Neutrophil (primary cell): ENCODE measurements around the gene GAS6.
"Not testable (repeated sequence)": the region's sequence is repeated elsewhere in the genome, so short reads cannot be mapped to it uniquely, and the experiment has no call there.

ENCODE experiments used
- H3K27ac ChIP-seq: fragments of 200-600 bp; sonication (generic); 2 replicates; pipeline ENCODE4 v1.5.1; 2016; ENCODE audit warnings: mild to moderate bottlenecking, moderate library complexity
- H3K27me3 ChIP-seq: fragments of 200-600 bp; sonication (generic); 2 replicates; pipeline ENCODE4 v1.6.0; 2016; ENCODE audit warnings: mild to moderate bottlenecking
- H3K36me3 ChIP-seq: fragments of 200-600 bp; sonication (generic); 2 replicates; pipeline ENCODE4 v1.5.1; 2017
- H3K4me1 ChIP-seq, 2 experiments: fragments of 200-600 bp in 1 of 2; sonication (generic) in 1 of 2; 1 replicate in 1 of 2; 2 replicates in 1 of 2; pipeline versions ENCODE4 v1.5.1 to v1.6.1; 2013 to 2016; ENCODE audit warnings: low read depth in 1 of 2, low read length in 1 of 2, mild to moderate bottlenecking in 1 of 2, moderate library complexity in 1 of 2; ENCODE audit not compliant: control insufficient read depth in 1 of 2, insufficient read depth in 1 of 2
- H3K4me3 ChIP-seq, 2 experiments: fragments of 200-600 bp in 1 of 2; sonication (generic) in 1 of 2; 1 replicate in 1 of 2; 2 replicates in 1 of 2; pipeline ENCODE4 v1.5.1; 2013 to 2016; ENCODE audit warnings: low read depth in 1 of 2, low read length in 1 of 2, mild to moderate bottlenecking in 1 of 2, moderate library complexity in 1 of 2
- H3K9me3 ChIP-seq: fragments of 200-600 bp; sonication (generic); 2 replicates; pipeline ENCODE4 v1.5.1; 2016
- CTCF ChIP-seq: fragments of 200-600 bp; sonication (generic); IDR thresholded peaks from 2 replicates; pipeline ENCODE4 v1.5.1; 2016; ENCODE audit warnings: antibody characterized with exemption

The GAS6 gene

GRCh38 chr13:113796211-113796963 lies 67.5 kb downstream of the GAS6 start:
- Histone ChIP-seq H3K4me3 (no peak overlapping the region), H3K9me3 (no peaks in the 10 kb centered on the region), H3K27ac (no peak overlapping the region), H3K27me3 (no peaks in the 10 kb centered on the region), H3K4me1 (no peaks in the 10 kb centered on the region), H3K36me3 (no peaks in the 10 kb centered on the region)
- no peak for TF ChIP-seq CTCF

- not testable (repeated sequence) for H3K27me3 ChIP-seq, H3K9me3 ChIP-seq, H3K36me3 ChIP-seq, H3K27ac ChIP-seq, H3K4me3 ChIP-seq, H3K4me1 ChIP-seq
Measured at GRCh38 chr13:113795362-113795761, 68.5 kb downstream of the GAS6 start.

- no peaks in the 10 kb centered on the region for H3K4me1 ChIP-seq
- no peak overlapping the region for H3K27ac ChIP-seq
- H3K9me3 ChIP-seq: no peaks in the 10 kb centered on the region
- no peak overlapping the region for H3K4me3 ChIP-seq
- H3K36me3 ChIP-seq: no peaks in the 10 kb centered on the region
- no peaks in the 10 kb centered on the region for H3K27me3 ChIP-seq
- no peak for TF ChIP-seq CTCF
Measured at GRCh38 chr13:113794764-113795173, 69.1 kb downstream of the GAS6 start.

- Histone ChIP-seq H3K27ac (no peak overlapping the region), H3K4me1 (no peaks in the 10 kb centered on the region), H3K9me3 (no peaks in the 10 kb centered on the region), H3K36me3 (no peaks in the 10 kb centered on the region), H3K4me3 (no peak overlapping the region), H3K27me3 (no peaks in the 10 kb centered on the region)
- TF ChIP-seq CTCF: no peak
Measured at GRCh38 chr13:113794086-113794485, 69.8 kb downstream of the GAS6 start.

- Histone ChIP-seq H3K4me3 (no peak overlapping the region), H3K36me3 (no peaks in the 10 kb centered on the region), H3K4me1 (no peaks in the 10 kb centered on the region), H3K9me3 (no peaks in the 10 kb centered on the region), H3K27me3 (no peaks in the 10 kb centered on the region), H3K27ac (no peak overlapping the region)
- TF ChIP-seq CTCF: no peak
Measured at GRCh38 chr13:113793718-113794085, 70.2 kb downstream of the GAS6 start.

- no peak for TF ChIP-seq CTCF
- Histone ChIP-seq H3K9me3 (no peaks in the 10 kb centered on the region), H3K36me3 (no peaks in the 10 kb centered on the region), H3K4me1 (no peaks in the 10 kb centered on the region), H3K27ac (no peak overlapping the region), H3K27me3 (no peaks in the 10 kb centered on the region), H3K4me3 (no peak overlapping the region)
Measured at GRCh38 chr13:113792886-113793717, 70.8 kb downstream of the GAS6 start.
